Stimulated activated CD8-positive, alpha-beta memory T cell treated with anti-CD3 and anti-CD28 coated beads, Interleukin-12 subunit alpha, Interleukin-12 subunit beta, amount 100 ng/mL, for 1 hour (primary cell): ENCODE results near the gene TXLNG.

Experiments
- DNase-seq: peaks from one replicate; pipeline ENCODE4 v3.0.0-alpha.2; 2020; ENCODE audit warnings: low read depth

Gene TXLNG

DNA sequence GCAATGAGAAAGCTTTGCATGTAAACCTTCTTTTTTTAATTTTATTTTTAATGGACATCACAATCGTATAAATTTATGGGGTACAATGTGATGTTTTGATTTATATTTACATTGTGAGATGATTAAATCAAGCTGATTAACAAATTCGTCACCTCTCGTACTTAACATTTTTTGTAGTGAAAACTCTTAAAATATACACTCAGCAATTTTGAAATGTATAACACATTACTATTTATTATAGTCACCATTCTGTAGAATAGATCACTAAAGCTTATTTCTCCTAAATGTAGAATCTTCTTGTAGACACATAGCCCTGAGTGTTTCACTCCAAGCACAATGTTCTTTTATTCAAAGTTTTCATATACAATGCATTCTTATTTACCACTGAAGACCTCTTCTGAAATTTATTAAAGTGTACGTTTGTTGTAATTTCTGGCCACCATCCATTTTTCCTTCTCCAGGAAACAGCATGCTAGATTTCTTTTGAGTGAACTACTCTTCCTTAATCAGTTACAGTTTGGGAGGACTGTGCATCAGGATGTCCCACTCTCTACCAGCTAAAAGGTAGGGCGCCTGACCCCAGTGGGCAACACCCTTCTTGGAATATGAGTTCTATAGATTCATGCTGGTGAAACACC is 88.3 kb downstream of the TXLNG start:
- no peak for DNase-seq

DNA sequence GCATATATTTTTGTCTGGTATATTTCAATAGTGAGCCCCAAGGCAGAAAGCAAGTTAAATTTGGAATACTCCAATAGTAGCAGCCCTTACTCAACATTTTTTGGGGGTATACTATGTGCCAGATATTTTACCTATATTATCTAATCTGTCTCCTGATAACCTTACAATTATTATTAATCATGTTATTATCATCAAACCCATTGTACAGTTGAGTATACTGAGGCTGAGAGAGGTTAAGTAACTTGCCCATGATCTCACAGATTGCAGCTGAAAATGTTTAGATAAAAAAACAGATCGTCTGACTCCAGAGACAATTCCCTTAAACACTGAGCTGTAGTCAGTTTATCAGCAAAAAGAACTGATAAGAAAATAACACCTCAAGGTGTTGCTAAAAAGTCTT is 90.4 kb downstream of the TXLNG start:
- no peak for DNase-seq

GRCh38 chrX:16882169-16882568 is 95.9 kb downstream of the TXLNG start:
- no peak for DNase-seq

DNA sequence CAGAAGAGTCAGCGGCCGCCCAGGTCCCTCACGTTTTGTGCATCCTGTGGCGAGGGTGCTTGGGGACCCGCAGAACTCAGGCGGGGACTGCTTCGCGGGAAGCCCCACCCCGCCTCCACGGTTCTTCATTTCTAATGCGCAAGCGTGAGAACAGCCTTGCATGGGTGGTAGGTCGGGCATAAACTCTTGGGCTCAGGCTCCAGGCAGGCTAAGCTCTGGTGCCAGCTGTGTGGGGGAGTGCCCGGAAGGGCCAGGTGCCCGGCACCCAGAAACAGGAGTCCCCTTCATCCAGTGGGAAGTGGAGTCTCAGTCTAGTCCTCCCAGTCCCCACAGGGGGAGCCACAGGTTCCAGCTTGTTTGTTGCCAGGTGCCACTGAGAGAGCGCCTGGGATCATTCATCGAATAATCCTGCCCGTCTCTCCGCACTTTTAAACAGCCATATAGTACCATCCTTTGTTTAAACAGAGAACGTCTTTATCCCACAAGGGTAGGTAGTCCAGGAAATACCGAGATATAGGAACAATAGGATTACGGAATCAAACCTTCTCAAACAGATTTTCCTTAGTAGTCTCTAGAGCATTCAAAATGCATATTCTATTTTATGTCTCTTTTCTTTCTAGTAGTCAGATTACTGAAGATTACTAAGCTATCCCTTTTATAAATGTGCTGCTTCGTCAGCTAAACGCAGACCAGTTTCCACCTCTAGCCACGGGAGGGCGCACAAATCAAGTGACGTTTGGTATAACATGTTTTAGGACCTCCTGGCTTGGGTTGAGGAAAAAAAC is 96.6 kb downstream of the TXLNG start:
- peak; percentile 52 for DNase-seq

DNA sequence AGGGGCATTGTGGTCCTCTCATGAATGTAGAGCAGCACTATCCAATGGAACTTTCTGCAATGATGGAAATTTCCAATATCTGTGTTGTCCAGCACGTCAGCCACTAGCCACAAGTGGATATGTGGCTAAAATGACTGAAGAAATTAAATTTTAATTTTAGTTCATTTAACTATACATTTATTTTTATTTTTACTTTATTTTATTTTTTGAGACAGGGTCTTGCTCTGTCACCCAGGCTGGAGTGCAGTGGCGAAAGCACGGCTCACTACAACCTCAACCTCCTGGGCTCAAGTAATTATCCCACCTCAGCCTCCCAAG is 97.2 kb downstream of the TXLNG start:
- no peak for DNase-seq

GRCh38 chrX:16885628-16886027 is 99.4 kb downstream of the TXLNG start:
- DNase-seq, result no peak

DNA sequence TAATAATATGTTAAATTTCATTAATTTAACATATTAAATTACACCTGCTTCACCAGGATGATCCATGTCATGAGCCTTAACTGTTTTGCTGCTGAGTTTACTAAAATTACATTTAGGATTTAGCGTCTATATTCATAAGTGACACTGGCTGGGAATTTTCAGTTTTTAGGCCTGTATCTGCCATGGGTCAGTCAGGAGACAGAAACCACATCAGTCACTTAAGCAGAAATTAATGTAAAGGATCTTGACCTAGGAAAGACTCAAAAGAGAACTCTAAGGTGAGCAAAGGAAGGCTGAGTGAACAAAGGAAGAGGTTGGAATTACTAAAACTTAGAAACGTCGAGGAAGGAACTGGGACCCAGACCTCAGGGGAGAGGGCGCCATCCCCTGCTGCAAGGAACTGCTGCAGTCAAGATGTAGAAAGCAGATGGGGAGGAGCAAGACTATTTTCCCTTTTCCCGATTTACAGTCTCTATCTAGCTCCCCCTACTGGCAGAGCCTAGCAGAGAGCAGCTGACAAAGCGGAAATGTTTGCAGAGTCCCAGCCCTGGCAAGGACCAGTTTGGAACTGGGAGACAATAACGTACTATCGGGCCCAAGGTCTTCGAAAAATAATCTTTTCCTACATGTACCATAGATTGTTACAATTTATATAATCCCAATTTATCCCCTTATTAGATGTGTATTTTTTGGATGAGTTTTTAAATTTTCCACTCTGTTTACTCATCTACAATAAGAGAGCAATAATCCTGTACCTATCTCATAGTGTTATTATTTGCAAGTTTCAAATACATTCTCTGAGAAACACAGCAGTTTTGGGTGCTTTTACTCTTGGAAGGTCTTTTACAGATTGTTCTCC is 106.5 kb downstream of the TXLNG start:
- DNase-seq, result peak; percentile 33
